Peyer's patch (tissue), 4 donors: ENCODE measurements around the gene CD300LB. TPM values are rescaled to one million over a fixed set of nuclear protein-coding genes. Genes with fewer than 3 reads are reported as not detected.

Source experiments
- DNase-seq, 3 donors: peaks; one replicate each; pipeline ENCODE4 v3.0.0-alpha.2; 2017 to 2019
- H3K27ac ChIP-seq, 4 donors: fragments of 200-600 bp; sonication (generic); one replicate each; pipeline ENCODE4 v1.5.1; 2016 to 2019
- H3K27me3 ChIP-seq, 2 donors: fragments of 200-600 bp; sonication (generic); one replicate each; pipeline ENCODE4 v1.5.1; 2019
- H3K36me3 ChIP-seq, 3 donors: fragments of 200-600 bp; sonication (generic); one replicate each; pipeline ENCODE4 v1.5.1; 2016 to 2019
- H3K4me1 ChIP-seq, 4 donors: fragments of 200-600 bp; sonication (generic); one replicate each; pipeline ENCODE4 v1.5.1; 2016 to 2019
- H3K4me3 ChIP-seq, 4 donors: fragments of 200-600 bp; sonication (generic); 1 replicate in 3 of 4; 2 replicates in 1 of 4; pipeline ENCODE4 v1.5.1; 2016 to 2019; ENCODE audit warnings: mild to moderate bottlenecking in 1 of 4
- H3K9me3 ChIP-seq, 4 donors: fragments of 200-600 bp; sonication (generic); one replicate each; pipeline ENCODE4 v1.5.1; 2016 to 2019; ENCODE audit warnings: mild to moderate bottlenecking in 1 of 4
- CTCF ChIP-seq, 6 experiments: fragments of 450-650 bp in 4 of 6; fragments of 200-600 bp in 2 of 6; sonication (generic) in 1 of 6; IDR thresholded peaks; one replicate each; pipeline ENCODE4 v1.5.1; 2017 to 2019; ENCODE audit warnings: antibody characterized with exemption in 6 of 6, mild to moderate bottlenecking in 3 of 6, moderate library complexity in 1 of 6
- POLR2A ChIP-seq, 2 donors: fragments of 450-650 bp; IDR thresholded peaks; one replicate each; pipeline ENCODE4 v1.5.1; 2017; ENCODE audit warnings: antibody characterized with exemption in 2 of 2, mild to moderate bottlenecking in 2 of 2, moderate library complexity in 2 of 2
- total RNA-seq, 4 donors: library from RNA; depleted of rRNA; stranded (reverse); fragments of >200 nt; gene quantifications; one replicate each; pipeline ENCODE4 v1.1.0, GENCODE V29; 2016

The CD300LB gene
- total RNA-seq, 4 donors from 2014 or later, result not detected

GRCh38 chr17:74516561-74517328 lies 14.5 kb downstream of the CD300LB start:
- Histone ChIP-seq H3K4me1 (no peaks in the 10 kb centered on the region), H3K27ac (no peak overlapping the region)
- peak in 1 of 3 donors; percentile 23 for DNase-seq

GRCh38 chr17:74515941-74516340 lies 15.3 kb downstream of the CD300LB start:
- no peak for DNase-seq
- Histone ChIP-seq H3K4me1 (no peaks in the 10 kb centered on the region), H3K36me3 (no peaks in the 10 kb centered on the region), H3K4me3 (no peak overlapping the region), H3K27ac (no peak overlapping the region), H3K27me3 (no peaks in the 10 kb centered on the region), H3K9me3 (no peaks in the 10 kb centered on the region)
- TF ChIP-seq POLR2A (IDR thresholded peaks at IDR 0.05), result no peak
- TF ChIP-seq CTCF (IDR thresholded peaks at IDR 0.05), result no peak

More at GRCh38 chr17:74516561-74517328, 14.5 kb downstream of the CD300LB start:
- Histone ChIP-seq H3K9me3 (no peaks in the 10 kb centered on the region), H3K36me3 (no peaks in the 10 kb centered on the region), H3K4me3 (no peak overlapping the region), H3K27me3 (no peaks in the 10 kb centered on the region)
- TF ChIP-seq POLR2A (IDR thresholded peaks at IDR 0.05) (no peak), CTCF (IDR thresholded peaks at IDR 0.05) (no peak)

- no peaks in the 10 kb centered on the region for H3K9me3 ChIP-seq
- H3K27me3 ChIP-seq, result no peaks in the 10 kb centered on the region
- peak in 2 of 3 donors; percentile 22 to 36 for DNase-seq
- H3K4me3 ChIP-seq, result no peak overlapping the region
- H3K27ac ChIP-seq, result no peak overlapping the region
- H3K36me3 ChIP-seq, result no peaks in the 10 kb centered on the region
- H3K4me1 ChIP-seq, result no peaks in the 10 kb centered on the region
- TF ChIP-seq POLR2A (IDR thresholded peaks at IDR 0.05) (no peak), CTCF (IDR thresholded peaks at IDR 0.05) (no peak)
Observed at GRCh38 chr17:74514632-74515334, 16.5 kb downstream of the CD300LB start.

- H3K4me3 ChIP-seq, result no peak overlapping the region
- H3K9me3 ChIP-seq, result no peaks in the 10 kb centered on the region
- TF ChIP-seq CTCF (IDR thresholded peaks at IDR 0.05) (no peak), POLR2A (IDR thresholded peaks at IDR 0.05) (no peak)
- no peaks in the 10 kb centered on the region for H3K4me1 ChIP-seq
- H3K27me3 ChIP-seq, result no peaks in the 10 kb centered on the region
- no peak overlapping the region for H3K27ac ChIP-seq
- DNase-seq, result peak in 2 of 3 donors; percentile 17 to 43
- no peaks in the 10 kb centered on the region for H3K36me3 ChIP-seq
Observed at GRCh38 chr17:74513987-74514631, 17.2 kb downstream of the CD300LB start.

DNA sequence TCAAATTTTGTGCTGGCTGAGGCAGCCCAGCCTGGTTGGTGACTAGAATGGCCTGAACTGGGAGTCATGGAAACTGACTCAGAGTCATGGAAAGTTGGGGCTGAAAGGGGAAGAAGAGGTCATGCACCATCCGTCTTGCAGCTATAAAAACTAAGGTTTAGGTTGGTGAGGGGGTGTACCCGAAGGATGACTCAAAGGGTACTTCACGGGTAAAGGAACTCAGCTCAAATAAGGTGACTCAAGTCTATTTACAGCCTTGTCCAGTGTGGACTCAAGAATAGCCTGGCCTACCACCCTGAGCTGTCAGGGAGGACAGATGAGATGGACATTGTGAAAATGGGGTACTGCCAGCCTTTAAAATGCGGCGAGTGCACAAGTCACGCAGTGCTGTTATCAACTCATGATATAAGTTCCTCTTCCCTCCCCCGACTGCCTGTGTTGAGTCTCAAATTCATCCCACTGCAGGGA lies 18.6 kb downstream of the CD300LB start:
- no peaks in the 10 kb centered on the region for H3K4me1 ChIP-seq
- H3K27ac ChIP-seq, result peak overlapping the region in 1 of 4 donors; percentile 33
- no peaks in the 10 kb centered on the region for H3K27me3 ChIP-seq
- no peak overlapping the region for H3K4me3 ChIP-seq
- H3K36me3 ChIP-seq, result no peaks in the 10 kb centered on the region
- H3K9me3 ChIP-seq, result no peaks in the 10 kb centered on the region
- TF ChIP-seq POLR2A (IDR thresholded peaks at IDR 0.05), result no peak
- TF ChIP-seq CTCF (IDR thresholded peaks at IDR 0.05), result no peak
- peak in 2 of 3 donors; percentile 32 to 45 for DNase-seq
